ENCODE measurements around the gene MICAL1. TPM values are rescaled to one million over a fixed set of nuclear protein-coding genes. Genes with fewer than 3 reads are reported as not detected.
A peak's percentile ranks its signal among the peaks of the same experiment; 100 is the strongest.

Gene MICAL1
- total RNA-seq, 1 experiment from 2014 or later, result 21.3 TPM

DNA sequence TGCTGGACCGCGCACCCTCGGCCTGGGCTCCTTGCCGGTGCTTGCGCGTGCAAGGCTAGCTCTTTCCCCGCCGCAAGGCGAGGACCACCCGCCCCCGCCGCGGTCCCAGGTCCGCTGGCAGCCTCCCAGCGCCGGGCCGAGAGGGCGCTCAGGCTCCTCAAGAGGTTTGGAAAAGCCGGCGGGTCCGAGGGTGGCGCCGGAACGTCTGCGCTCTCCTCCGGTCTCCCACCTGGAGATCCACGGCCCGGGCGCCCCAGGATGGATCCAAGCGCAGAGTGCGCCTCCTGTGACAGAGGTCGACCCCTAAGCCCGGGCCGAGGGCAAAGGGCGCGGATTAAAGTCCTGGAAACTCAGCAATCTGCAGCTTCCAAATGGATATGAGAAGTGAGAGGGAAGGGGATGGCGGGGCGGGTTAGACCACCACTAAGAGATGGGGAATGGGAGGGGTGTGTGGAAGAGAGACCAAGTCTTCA is 575 bp upstream of the MICAL1 start:
- in situ Hi-C loops (cut with HindIII; ENCODE audit: low sequenced_read_pairs), result no loop called here
- DNase-seq (ENCODE audit: low spot score), result no peak

DNA sequence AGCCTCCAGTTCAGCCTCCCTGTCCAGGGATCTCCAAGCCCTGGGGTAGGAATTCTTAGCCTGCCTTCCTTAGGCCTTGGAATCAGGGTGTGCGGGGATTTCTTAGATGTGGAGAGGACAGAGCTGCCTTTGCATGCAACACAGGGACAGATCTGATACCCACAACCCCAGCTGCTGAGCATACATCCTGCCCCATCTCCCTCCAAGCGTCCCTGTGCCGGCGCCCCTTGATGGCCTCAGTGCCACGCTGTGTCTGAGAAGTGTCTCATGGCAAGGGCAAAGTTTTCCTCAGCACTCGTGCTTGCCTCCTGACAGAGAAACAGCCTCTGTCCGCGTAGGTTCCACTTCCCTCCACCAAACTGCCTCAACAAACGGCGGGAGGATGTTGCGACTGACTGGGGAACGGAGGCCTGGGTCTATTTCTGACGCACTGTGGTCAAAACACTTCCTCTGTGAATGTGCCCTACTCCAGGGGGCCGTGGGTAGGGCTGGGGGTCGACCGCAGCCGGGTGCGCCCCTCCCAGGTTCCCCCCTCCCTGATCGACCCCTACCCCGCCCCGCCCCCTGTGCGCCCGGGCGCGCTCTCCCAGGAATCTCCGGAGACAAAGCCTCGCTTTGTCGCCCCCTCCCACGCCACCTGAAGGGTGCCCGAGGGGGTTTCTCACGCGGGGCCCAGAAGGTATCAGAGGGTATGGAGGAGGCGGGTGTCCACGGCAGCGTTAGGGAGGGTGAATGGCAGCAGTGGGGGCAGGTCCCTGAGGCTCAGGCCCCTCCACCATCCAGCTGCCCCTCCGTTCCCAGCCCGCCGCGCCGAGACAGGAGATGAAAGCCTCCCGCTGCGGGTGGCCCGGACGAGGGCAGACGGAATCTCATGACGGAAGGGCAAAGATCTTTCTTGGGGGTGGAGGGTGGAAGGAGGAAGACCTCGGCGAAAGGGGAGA is 806 bp downstream of the MICAL1 start:
- in situ Hi-C loops (cut with HindIII; ENCODE audit: low sequenced_read_pairs), result no loop called here
- peak; percentile 39 for DNase-seq (ENCODE audit: low spot score)

DNA sequence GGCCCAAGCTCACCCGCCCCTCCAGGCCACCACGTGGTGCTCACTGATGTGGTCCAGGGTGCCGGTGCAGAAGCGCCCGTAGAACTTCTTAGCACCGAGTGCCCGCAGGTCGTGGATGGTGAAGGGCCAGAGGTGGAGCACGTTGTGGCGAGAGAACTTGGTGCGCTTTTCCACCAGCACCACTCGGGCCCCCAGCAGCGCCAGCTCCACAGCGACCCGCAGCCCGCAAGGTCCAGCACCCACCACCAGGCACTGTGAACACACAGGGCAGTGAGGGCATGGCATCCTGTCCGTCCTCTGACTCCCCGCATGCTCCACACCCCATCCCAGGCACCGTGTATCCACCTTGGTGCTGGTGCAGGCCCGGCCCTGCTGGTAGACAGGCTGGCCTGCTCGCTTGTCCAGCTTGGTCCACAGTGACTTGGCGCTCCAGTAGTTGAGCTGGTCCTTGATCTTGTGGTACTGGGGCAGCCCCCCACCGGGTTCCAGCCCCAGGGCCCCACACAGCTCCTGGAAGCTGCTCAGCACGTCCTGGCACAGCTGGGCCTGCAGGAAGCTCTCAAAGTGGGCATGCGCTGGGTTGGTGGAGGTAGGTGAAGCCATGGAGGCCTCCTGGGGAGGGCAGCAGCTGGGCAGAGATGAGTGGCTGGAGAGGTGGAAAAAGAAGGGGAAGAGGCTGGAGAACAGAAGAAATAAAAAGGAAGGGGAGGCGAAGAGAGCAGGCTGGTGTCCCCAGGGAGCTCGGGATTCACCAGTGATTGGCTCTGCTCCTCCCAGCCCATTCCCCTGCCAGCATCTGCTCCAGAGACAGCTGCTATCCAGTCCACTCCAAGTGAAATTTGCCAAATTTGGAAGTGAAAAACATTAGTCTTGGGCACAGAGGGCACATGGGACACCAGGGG is 1.7 kb downstream of the MICAL1 start:
- no peak for DNase-seq (ENCODE audit: low spot score)

DNA sequence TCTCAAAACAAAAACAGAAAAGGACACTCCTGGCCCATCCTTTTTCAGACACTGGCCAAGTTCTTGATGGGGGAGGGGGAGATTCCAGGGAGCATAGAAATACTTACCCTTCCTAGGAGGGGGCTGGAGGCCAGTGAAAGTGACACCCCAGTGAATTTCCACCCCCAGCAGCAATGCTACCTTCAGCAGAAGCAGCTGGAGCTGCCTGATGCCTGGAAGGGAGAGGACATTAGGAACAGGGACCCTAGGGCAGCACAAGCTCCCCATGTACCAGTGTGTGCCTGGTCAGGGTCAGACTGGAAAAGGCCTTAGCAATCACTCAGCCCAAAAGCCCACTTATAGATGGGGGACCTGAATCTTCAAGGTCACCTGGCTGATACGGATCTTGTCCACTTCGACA is 2.4 kb downstream of the MICAL1 start:
- in situ Hi-C loops (cut with HindIII; ENCODE audit: low sequenced_read_pairs), result no loop called here
- DNase-seq (ENCODE audit: low spot score), result no peak

More for the DNA sequence above, 1.7 kb downstream of the MICAL1 start:
- in situ Hi-C loops (cut with HindIII; ENCODE audit: low sequenced_read_pairs), result no loop called here

DNA sequence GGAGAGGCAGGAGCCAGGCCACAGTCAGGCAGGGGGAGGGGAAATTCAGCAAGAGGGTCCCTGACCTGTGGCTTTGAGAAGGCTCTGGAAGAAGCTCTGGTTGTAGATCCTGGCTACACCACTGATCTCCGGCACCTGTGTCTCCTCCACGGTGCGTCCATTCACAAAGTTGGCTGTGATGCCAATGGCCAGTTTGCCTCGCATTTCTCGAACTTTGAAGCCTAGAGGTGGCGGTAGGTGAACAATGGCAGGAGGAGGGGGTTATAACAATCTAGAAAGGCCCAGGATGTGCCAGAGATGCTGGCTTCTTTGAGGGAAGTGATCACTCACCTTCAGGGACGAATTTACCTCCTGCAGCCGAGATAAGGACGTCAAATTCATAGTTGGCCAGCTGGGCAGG is 3.4 kb downstream of the MICAL1 start:
- no peak for DNase-seq (ENCODE audit: low spot score)
- in situ Hi-C loops (cut with HindIII; ENCODE audit: low sequenced_read_pairs), result no loop called here

DNA sequence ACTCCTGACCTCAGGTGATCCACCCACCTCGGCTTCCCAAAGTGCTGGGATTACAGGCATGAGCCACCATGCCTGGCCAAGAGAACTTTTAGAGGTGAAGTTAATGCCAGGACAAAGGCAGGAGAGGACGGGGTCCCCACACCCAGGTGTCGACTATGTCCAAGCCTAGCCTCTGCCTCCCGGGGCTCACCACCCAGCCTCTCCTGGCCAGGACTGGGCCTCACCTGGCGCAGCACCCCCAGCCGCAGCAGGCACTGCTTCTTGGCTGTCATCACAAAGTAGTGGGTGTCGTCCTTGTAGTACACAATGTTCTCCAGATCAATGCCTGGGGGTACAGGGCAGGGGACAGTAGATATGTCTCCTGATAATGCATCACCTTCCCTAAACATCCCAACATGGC is 4.2 kb downstream of the MICAL1 start:
- no peak for DNase-seq (ENCODE audit: low spot score)
- in situ Hi-C loops (cut with HindIII; ENCODE audit: low sequenced_read_pairs), result no loop called here

DNA sequence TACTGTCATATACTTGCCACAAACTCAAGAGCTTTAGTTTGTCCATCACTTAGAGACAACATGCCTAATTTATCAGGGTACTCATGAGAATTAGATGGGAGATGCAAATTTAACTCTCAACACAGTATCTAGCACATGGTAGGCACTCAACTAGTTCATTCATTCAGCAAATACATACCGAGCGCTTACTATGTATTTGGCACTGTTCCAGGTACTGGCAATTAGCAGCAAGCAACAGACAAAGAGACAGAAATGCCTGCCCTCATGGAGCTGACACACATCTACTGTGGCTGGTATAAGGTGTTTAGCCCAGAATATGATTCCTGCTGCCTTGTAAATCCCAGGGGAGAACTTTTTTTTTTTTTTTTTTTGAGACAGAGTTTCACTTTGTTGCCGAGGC is 4.8 kb downstream of the MICAL1 start:
- in situ Hi-C loops (cut with HindIII; ENCODE audit: low sequenced_read_pairs), result no loop called here
- DNase-seq (ENCODE audit: low spot score), result no peak

DNA sequence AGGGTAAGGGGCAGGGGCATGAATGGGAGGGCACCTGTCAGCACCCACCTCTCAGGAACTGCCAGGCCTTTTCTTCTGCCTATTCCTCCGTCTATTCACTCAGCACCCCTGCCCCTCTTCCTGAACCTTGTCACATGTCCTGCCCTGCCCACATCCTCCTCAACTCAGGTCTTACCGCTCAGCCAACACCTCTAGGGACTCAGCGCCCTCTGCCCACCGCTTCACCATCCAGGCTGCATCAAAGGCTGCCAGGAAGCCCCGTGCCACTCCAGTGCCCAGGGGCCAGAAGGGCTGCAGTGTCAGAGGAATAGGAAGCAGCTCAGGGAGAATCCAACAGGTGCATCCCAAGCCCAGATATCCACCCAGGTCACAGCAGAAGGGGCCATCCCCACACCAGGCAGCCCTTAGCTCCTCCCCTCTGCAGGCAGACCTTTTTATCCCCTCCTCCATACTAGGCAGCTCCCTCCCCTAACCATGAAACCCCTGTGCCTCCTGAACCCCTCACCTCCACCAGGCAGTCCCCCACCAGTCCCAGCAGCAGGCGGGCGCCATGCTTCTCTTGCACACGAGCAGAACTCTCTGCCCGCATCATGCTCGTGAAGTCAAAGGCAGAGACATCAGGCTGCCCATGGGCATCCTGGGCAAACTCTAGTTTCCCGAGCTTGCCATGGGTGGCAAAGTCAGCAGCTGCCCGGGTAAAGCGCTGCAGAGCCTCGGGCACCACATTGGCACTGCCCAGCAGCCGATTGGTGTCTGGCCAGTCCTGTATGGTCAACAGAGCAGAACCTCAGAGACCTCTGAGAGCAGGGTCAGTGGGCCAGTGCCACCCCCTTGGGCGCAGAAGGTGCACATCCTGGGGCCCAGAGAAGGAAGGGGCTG is 5.5 kb downstream of the MICAL1 start:
- in situ Hi-C loops (cut with HindIII; ENCODE audit: low sequenced_read_pairs), result no loop called here
- no peak for DNase-seq (ENCODE audit: low spot score)

DNA sequence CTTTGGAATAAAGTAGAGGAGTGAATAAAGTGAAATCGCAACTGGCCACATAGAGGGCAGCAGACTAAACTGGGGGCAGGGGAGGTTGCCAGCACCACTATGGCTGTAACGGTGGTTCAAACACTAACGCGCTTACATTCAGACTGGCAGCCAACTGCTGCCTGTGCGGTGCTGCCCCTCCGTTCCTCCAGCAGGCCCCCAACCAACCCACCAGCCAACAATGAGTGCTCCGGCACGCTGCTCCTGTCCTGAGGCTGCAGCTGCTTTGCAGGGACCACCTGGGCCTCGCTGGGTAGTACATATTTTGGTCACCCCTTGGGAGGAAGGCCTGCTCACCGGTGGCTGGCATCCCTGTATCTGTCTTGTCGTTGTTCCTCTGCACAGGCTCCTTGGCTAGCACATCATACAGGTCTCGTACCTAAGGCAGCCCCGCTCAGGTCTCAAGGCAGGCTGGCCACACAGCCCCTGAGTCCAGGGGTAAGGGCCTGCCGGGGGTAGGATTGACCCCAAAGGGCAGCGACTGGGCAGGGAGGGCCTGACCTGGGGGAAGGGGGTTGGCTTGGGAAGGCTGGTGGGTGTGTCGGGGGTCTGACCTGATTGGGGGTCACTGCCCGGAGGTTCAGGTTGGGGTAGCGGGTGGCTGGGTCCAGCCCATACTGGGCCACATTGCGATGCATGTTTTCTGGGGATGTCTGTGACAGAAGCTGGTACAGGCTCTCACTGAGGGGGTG is 6.3 kb downstream of the MICAL1 start:
- in situ Hi-C loops (cut with HindIII; ENCODE audit: low sequenced_read_pairs), result no loop called here

DNA sequence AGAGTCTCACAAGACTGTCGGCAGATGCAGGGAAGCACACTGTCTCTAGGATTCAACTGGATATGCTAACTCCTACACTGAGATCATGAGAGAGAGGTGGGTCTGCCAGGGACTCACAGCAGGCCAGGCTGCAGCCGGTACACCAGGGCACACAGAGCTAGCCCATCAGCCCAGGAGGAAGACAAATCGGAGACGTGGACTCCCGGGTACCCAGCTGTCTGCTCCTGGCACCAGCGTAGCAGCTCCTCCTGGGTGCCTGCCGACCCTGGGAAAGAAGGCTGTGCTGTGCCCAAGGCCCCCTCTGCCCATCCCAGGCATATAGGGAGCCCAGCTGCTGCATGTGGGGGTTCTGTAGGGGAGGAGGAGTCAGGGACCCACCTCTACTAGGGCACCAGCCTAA is 7.0 kb downstream of the MICAL1 start:
- in situ Hi-C loops (cut with HindIII; ENCODE audit: low sequenced_read_pairs), result no loop called here
- no peak for DNase-seq (ENCODE audit: low spot score)

More for the DNA sequence above, 6.3 kb downstream of the MICAL1 start:
- DNase-seq (ENCODE audit: low spot score), result no peak

DNA sequence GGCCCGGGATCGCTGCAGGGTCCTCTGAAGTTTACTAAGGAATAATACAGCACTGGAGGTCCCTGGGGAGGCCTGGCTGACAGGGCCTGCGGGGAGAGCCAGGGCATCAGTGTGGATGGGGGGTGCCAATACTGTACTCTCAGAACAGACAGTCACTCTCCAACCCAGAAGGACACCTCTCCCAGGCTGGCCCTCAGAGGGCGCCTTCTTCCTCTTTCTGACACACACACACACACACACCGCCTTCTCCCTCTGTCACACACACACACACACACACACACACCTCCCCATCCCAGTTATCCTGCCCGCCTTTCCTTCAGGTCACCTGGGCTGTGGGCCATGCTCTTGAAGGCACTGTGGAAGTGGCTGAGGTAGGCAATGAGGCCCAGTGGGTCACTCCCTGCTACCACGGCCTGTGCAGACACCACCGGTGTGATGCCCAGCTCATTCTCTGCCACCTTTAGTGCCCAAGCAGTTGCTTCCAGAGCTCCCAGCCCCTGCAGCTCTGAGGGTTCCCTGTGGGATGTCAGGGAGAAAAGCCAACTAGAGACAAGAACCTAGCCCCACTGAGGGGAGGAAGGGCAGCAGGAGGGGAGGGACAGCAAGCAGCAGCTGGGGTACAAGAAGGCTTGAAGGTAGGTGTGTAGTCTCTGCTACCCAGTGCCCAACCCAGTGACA is 7.6 kb downstream of the MICAL1 start:
- in situ Hi-C loops (cut with HindIII; ENCODE audit: low sequenced_read_pairs), result no loop called here
- DNase-seq (ENCODE audit: low spot score), result no peak

DNA sequence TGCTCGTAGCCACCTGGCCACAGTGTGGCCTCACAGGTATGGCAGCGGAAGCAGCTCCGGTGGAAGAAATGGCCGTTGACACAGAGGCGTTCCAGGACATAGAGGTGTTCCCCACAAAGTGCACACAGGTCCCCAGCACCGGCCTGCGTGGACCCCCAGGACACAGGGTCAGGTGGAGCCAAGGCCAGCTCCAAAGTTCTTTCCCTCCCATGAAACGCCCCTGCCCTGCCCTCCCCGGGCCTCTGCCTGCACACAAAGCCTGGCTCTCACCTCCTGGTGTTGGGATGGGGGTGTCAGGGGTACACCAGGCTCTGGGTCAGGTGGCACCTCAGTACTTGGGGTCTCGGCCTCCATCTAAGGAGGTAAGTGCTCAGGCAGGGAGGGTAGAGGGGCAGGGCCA is 8.5 kb downstream of the MICAL1 start:
- in situ Hi-C loops (cut with HindIII; ENCODE audit: low sequenced_read_pairs), result no loop called here
- no peak for DNase-seq (ENCODE audit: low spot score)

DNA sequence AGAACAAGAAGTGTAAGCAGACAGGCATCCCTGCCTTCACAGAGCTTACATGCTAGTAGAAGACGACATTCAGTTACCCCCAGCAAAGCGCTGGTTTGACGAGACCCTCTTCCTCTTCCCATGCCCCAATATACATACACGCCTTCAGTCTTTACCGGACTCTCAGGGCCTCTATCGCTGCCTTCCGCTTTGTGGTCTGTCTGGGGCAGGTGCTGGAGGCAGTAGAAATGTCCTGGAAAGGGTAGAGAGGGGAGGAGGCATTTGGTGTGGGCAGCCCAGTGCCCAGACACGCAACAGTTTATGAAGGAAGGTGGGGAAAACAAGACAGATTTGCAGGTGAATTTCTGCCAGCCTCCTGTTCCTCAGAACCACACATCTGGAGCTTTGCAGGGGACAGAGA is 9.0 kb downstream of the MICAL1 start:
- in situ Hi-C loops (cut with HindIII; ENCODE audit: low sequenced_read_pairs), result no loop called here
- no peak for DNase-seq (ENCODE audit: low spot score)

DNA sequence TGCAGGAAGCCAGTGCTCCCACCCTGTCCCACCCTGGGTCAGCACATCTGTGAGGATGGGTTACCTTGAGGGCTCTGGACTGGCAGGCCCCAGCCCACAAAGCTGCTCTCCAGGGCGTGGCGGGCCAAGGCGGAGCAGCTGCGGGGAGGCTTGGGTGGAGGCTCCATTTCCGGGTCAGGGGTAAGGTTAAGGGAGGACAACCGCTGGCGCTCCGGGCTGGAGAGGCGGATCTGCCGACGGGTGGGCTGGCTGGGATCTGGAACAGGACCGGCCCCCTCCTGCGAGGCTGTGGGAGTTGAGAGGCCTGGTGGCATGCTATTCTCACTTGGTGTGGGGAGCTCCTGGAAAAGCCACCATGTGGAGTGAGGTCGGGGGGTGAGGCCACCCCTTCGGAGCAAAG is 9.5 kb downstream of the MICAL1 start:
- DNase-seq (ENCODE audit: low spot score), result no peak
- in situ Hi-C loops (cut with HindIII; ENCODE audit: low sequenced_read_pairs), result no loop called here

DNA sequence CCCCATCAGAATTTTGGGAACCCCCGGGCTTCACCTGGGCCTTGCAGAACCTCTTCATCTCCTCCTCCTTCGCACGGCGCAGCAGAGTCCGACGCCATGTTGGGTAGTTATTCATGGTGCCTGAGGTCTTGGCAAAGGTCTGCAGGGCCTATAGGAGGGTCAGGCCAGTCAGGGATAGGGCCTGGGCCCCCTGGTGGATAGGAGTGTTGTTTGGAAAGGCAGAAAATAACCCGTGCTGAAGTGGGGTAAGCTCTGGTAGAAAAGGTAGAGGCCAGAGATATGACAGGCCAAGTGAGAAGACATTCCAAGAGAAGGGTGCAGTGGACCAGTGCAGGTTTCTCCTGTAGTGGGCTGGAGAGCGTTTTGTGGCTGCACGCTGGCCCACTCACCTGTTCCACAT is 10.2 kb downstream of the MICAL1 start:
- in situ Hi-C loops (cut with HindIII; ENCODE audit: low sequenced_read_pairs), result no loop called here
- DNase-seq (ENCODE audit: low spot score), result no peak

DNA sequence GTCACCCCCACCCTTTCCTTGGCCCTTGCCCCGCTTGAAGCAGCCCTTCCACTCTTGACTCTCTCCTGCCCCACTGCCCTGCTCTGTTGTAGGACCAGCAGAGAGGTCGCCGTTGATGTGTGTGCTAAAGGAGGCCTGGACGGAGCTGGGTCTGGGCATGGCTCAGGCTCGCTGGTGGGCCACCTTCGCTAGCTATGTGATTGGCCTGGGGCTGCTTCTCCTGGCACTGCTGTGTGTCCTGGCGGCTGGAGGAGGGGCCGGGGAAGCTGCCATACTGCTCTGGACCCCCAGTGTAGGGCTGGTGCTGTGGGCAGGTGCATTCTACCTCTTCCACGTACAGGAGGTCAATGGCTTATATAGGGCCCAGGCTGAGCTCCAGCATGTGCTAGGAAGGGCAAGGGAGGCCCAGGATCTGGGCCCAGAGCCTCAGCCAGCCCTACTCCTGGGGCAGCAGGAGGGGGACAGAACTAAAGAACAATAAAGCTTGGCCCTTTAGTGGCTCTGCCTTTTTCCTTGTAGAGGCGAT is 12.1 kb downstream of the MICAL1 start:
- no peak for DNase-seq (ENCODE audit: low spot score)
- in situ Hi-C loops (cut with HindIII; ENCODE audit: low sequenced_read_pairs), result no loop called here

DNA sequence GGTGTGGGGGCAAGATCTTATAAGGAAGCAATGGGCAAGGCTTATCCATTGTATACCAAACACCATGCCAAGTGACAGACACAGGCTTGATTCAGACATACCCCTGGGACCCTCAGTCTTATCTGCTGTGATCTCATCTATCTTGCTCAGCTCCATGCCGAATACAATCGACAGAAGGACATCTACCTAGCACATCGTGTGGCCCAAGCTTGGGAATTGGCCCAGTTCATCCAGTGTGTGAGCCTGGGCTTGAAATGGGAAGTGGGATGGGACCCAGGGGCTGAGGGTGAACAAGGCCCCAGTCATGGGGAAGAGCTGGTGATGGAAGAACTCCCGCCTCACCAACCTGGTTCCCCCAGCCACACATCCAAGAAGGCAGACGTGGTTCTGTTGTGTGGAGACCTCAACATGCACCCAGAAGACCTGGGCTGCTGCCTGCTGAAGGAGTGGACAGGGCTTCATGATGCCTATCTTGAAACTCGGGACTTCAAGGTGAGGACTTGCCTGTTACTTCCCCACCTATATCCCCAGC is 13.1 kb downstream of the MICAL1 start:
- DNase-seq (ENCODE audit: low spot score), result no peak
- in situ Hi-C loops (cut with HindIII; ENCODE audit: low sequenced_read_pairs), result no loop called here
